ENCODE results near the gene MT1X. TPM values are rescaled to one million over a fixed set of nuclear protein-coding genes. Genes with fewer than 3 reads are reported as not detected.
A peak's percentile ranks its signal among the peaks of the same experiment; 100 is the strongest.

The MT1X gene
- total RNA-seq, 1 donor from 2014 or later = 18.8 TPM

DNA sequence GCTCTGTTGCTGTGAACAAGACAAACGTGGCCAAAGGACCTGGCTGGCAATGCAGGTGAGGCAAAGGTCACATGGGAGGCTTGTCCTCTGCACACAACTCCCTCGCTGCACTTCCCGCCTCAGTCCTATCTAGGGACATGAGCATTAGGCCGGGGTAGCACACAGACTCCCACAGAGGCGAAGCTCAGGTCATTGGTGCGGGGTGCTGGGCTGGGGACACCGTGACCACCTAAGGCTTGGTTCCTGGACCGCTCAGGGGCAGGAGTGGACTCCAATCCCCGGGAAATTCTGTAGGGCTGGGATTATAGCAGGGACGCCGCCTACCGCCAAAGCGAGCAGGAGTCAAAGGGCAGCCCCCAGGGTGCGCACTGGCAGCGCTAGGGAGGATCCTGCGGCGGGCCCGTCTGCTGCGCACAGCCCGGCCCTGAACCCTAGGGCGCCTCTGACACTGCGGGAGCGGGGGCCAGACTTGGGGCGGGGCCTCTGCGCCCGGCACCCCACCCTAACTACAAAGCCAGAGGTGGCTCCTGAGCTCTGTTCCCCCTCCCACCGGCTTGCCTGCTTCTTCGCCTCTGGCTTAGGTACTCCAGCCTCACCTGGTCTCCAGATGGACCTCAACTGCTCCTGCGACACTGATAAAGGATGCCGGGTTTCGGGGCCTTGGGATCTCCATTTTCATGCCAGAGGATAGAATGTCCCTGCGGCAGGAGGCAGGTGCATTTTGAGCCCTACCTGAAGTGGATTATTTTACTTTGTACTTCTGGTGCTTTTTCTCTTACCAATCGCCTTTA lies 34.4 kb upstream of the MT1X start:
- Mint-ChIP-seq H3K27me3 (ENCODE audit: low read depth) (peaks cover 96% of the 10 kb centered on the region), H3K4me3 (no peak overlapping the region), H3K36me3 (ENCODE audit: low read depth) (no peaks in the 10 kb centered on the region), H3K9me3 (no peaks in the 10 kb centered on the region), H3K4me1 (no peaks in the 10 kb centered on the region), H3K27ac (ENCODE audit: unreplicated experiment) (no peak overlapping the region)
- TF ChIP-seq, protein P1, sequence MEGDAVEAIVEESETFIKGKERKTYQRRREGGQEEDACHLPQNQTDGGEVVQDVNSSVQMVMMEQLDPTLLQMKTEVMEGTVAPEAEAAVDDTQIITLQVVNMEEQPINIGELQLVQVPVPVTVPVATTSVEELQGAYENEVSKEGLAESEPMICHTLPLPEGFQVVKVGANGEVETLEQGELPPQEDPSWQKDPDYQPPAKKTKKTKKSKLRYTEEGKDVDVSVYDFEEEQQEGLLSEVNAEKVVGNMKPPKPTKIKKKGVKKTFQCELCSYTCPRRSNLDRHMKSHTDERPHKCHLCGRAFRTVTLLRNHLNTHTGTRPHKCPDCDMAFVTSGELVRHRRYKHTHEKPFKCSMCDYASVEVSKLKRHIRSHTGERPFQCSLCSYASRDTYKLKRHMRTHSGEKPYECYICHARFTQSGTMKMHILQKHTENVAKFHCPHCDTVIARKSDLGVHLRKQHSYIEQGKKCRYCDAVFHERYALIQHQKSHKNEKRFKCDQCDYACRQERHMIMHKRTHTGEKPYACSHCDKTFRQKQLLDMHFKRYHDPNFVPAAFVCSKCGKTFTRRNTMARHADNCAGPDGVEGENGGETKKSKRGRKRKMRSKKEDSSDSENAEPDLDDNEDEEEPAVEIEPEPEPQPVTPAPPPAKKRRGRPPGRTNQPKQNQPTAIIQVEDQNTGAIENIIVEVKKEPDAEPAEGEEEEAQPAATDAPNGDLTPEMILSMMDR (conservative IDR thresholded peaks at IDR 0.05) = no peak
- DNase-seq (ENCODE audit: low read depth, low spot score) = no peak

DNA sequence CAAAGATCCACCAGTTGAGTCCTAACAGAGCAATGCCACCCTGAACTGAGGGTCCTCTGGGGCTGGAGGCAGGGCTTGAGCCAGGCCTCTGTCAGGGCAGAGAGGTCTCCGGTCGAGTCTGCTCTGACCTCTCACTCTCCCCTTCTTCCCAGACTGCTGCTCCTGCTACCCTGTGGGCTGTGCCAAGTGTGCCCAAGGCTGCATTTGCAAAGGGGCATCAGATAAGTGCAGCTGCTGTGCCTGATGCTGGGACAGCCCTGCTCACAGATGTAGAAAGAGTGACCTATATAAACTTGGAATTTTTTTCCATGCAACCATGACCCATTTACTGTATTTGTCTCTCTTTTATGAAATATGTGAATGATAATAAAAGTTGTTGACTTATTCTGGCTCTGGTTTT lies 33.0 kb upstream of the MT1X start:
- H3K36me3 Mint-ChIP-seq (ENCODE audit: low read depth) = no peaks in the 10 kb centered on the region
- no peak overlapping the region for H3K27ac Mint-ChIP-seq (ENCODE audit: unreplicated experiment)

DNA sequence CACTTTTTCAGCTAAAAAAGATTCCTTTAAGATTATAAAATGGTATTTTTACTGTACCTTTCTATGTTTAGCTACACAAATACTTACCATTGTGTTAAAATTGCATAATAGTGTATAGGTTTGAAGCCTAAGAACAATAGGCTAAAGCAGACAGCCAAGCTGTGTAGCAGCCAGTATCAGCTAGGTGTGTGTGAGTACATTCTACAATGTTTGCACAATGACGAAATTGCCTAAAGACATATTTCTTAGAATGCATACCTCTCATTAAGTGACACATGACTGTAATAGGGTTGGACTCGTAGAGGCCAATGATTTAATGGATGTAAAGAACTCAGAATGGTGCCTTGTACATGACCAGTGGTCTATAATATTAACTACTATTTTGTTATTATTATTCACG lies 32.5 kb upstream of the MT1X start:
- H3K9me3 Mint-ChIP-seq = no peaks in the 10 kb centered on the region
- TF ChIP-seq, protein P1 (conservative IDR thresholded peaks at IDR 0.05) = no peak
- H3K36me3 Mint-ChIP-seq (ENCODE audit: low read depth) = no peaks in the 10 kb centered on the region
- H3K27ac Mint-ChIP-seq (ENCODE audit: unreplicated experiment) = no peak overlapping the region
- peaks cover 89% of the 10 kb centered on the region for H3K27me3 Mint-ChIP-seq (ENCODE audit: low read depth)
- no peak overlapping the region for H3K4me3 Mint-ChIP-seq
- no peak for DNase-seq (ENCODE audit: low read depth, low spot score)
- H3K4me1 Mint-ChIP-seq = no peaks in the 10 kb centered on the region

More for the DNA sequence above, 33.0 kb upstream of the MT1X start:
- H3K9me3 Mint-ChIP-seq = no peaks in the 10 kb centered on the region
- no peak for DNase-seq (ENCODE audit: low read depth, low spot score)
- H3K4me3 Mint-ChIP-seq = no peak overlapping the region
- H3K27me3 Mint-ChIP-seq (ENCODE audit: low read depth) = peaks cover 92% of the 10 kb centered on the region
- H3K4me1 Mint-ChIP-seq = no peaks in the 10 kb centered on the region
- TF ChIP-seq, protein P1 (conservative IDR thresholded peaks at IDR 0.05) = no peak

DNA sequence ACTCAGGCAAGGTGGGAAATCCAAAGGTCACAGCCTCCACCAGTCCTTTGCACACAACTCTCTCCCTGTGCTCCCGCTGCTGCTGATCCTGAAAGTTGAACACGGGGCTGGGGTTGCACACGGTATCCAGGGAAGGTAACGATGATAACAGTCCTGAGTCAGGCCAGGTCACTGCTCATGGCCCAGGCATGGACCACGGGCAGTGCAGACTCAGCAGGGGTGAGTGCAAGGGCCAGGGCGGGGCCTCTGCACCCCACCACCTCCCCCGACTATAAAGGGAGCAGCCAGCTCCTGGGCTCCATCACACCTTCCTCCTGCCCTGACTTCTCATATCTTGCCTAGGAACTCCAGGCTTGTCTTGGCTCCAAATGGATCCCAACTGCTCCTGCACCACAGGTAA lies 30.7 kb upstream of the MT1X start, which contains the start of gene MT1B:
Gene MT1B (plus strand): TSS at position 301 of the 400 bp plus-strand sequence. CDS start 68 bp downstream, at position 369.
- H3K27me3 Mint-ChIP-seq (ENCODE audit: low read depth) = peaks cover 83% of the 10 kb centered on the region
- no peaks in the 10 kb centered on the region for H3K4me1 Mint-ChIP-seq
- no peaks in the 10 kb centered on the region for H3K36me3 Mint-ChIP-seq (ENCODE audit: low read depth)
- peak within 1 kb of the TSS; percentile 45 for H3K27ac Mint-ChIP-seq (ENCODE audit: unreplicated experiment)
- no peaks in the 10 kb centered on the region for H3K9me3 Mint-ChIP-seq
- no peak within 1 kb of the TSS for H3K4me3 Mint-ChIP-seq
- TF ChIP-seq, protein P1 (conservative IDR thresholded peaks at IDR 0.05) = no peak
- DNase-seq (ENCODE audit: low read depth, low spot score) = no peak

DNA sequence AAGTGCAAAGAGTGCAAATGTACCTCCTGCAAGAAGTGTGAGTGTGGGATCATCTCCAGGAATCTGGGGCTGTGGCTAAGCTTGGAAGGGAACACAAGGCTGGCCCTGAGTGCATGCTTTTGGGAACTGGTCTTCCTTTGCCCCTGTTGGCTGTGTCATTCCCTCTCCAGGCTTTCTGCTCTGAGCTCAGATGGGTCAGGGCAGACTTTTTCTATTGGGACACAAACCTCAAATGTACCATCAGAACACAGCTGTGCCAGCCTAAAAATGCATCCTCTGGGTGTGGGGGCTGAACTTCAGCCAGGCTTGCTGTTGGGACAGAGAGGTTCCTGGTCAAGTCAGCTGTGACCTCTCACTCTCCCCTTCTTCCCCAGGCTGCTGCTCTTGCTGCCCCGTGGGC lies 29.7 kb upstream of the MT1X start:
- Mint-ChIP-seq H3K4me3 (no peak overlapping the region), H3K27me3 (ENCODE audit: low read depth) (peaks cover 83% of the 10 kb centered on the region), H3K4me1 (no peaks in the 10 kb centered on the region), H3K36me3 (ENCODE audit: low read depth) (no peaks in the 10 kb centered on the region), H3K27ac (ENCODE audit: unreplicated experiment) (no peak overlapping the region), H3K9me3 (no peaks in the 10 kb centered on the region)
- no peak for DNase-seq (ENCODE audit: low read depth, low spot score)
- TF ChIP-seq, protein P1 (conservative IDR thresholded peaks at IDR 0.05) = no peak
